ENCODE measurements around the gene MEAK7.
A peak's percentile ranks its signal among the peaks of the same experiment; 100 is the strongest.

Gene MEAK7, protein sequence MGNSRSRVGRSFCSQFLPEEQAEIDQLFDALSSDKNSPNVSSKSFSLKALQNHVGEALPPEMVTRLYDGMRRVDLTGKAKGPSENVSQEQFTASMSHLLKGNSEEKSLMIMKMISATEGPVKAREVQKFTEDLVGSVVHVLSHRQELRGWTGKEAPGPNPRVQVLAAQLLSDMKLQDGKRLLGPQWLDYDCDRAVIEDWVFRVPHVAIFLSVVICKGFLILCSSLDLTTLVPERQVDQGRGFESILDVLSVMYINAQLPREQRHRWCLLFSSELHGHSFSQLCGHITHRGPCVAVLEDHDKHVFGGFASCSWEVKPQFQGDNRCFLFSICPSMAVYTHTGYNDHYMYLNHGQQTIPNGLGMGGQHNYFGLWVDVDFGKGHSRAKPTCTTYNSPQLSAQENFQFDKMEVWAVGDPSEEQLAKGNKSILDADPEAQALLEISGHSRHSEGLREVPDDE

DNA sequence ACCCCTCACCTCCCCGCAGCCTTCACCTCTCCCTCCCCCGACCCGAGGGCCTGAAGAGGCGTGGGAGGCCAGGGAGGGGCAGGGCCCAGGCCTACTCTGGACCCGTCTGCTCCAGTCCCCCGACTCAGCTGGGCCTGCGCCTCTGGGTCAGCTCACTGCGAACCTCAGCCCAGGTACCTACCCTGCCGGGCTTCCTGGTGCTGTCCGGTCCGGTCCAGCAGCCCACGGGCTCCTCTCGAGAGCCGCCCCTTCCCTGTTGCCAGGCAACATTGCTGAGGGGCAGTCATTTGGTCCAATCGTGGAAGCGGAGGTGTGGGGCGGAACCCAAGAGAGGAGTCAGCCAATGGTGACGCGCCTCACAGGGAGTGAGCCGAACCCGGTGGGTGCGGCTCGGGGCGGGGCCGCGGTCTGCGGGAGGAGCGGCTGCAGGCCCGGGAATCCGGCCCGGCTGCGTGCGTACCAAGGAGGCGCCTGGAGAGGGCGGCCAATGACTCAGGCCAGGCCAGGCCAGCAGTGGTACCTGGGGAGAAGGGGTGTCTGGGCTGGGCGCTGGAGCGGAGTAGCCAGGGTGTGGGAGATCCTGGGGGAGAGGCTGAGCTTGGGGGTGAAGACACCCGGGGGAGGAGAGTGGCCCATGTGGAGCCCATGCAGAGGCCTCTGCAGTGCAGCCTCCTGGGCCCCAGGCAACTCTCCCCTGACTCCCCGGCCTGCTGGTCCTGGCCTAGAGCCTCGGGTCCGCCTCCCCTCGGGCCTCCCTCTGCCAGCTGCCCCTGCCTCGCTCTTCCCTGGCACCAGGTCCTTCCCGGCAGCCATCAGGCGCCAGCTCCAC lies at the start of gene MEAK7:
Gene MEAK7, minus strand, starts transcription at position 240 of the 829 bp plus-strand sequence. CDS start 6,573 bp downstream, outside the sequence.
- DNase-seq, result peak; percentile 97 to 98

DNA sequence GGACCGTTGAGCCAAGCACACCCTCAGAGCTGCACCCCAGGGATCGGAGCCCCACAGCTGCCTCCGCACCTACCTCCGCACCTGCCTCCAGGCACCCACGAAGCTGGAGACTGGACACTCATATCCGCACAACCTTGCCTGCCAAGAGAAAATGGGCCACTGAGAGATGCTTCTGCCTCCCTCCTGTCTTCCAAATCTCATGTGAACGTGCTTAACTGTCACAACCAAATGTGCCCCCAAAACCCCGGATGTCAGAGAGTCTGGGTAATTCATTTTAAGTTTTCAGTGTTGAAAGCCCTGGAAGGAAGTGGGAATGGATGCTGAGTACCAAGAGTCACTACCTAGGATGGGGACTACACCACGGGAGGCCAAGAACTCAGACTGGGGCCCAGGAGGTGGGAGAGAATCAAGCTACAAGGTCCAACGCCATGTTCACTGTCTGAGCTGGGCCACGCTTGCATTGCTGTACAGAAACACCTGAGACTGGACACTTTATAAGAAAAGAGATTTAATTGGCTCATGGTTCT lies 49.5 kb upstream of the MEAK7 start:
- DNase-seq, result no peak

DNA sequence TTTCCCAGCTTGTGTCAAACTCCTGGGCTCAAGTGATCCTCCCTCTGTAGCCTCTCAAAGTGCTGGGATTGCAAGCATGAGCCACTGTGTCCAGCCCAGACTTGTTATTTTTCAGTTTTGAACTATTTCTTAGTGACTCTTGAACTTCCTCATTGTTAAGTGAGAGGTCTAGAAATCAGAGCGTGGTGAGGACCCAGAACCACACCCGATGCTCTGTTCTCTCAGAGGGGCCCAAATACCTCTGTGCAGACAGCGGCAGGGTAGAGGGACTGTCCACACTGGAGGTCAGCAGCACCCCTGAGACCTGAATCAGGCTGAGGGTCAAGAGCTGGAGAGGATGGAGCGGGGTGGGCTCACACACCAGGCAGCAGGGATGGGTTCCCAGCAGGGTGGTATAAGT lies 47.7 kb upstream of the MEAK7 start:
- no peak for DNase-seq

DNA sequence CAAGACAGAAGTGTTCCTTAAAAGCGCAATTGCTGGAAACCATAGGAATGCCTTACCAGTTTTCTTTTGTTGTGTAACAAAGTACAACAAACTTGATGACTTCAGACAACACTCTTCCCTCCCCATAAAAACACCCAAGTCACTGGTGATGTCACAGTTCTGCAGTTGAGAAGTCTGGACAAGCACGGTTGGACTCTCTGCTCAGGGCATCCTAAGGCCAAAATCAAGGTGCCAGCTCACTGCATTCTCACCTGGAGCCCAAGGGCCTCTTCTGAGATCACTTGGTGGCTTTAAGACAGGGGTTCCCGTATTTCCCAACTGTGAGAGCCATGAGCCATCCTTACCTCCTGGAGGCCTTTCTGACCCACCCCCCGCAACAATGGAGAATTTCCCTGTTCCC lies 45.6 kb upstream of the MEAK7 start:
- no peak for DNase-seq

DNA sequence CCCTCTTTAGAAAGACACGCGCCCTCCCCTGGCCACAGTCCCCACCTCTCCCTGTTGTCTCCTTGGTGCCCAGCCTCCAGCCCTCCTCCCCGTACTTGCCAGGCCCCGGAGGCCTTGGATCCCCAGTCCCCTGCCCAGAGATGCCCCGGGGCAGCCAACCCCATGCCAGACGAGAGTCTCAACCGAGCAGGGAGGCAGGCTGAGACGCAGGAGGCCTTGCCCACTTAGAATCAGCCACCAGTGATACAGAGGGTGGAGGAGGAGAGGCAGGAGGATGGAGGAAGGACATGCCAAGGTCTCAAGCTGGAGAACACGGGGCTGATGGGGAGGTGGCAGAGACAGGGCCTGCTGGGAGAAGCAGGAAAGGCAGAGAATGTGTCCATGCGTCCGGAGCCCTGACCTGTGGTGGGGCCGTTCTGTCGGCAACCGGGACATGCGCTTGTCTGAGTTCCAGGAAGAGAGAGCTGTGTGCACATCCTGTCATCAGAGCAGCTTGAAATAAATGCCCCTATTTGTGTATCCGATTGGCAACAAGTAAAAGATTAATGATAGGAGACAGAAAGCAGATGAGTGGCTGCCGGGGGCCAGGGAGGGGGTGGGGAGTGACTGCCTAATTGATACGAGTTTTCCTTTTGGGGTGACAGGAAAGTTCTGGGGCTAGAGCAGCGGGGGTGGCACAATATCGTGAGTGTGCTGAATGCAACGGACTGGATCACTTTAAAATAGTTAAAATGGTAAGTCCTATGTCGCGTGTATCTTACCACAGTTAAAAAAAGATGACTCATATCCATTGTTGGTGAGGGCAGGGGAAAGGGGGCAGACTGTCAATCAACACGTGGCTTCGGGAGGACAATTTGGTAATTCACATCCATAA lies 44.7 kb upstream of the MEAK7 start:
- DNase-seq, result no peak

DNA sequence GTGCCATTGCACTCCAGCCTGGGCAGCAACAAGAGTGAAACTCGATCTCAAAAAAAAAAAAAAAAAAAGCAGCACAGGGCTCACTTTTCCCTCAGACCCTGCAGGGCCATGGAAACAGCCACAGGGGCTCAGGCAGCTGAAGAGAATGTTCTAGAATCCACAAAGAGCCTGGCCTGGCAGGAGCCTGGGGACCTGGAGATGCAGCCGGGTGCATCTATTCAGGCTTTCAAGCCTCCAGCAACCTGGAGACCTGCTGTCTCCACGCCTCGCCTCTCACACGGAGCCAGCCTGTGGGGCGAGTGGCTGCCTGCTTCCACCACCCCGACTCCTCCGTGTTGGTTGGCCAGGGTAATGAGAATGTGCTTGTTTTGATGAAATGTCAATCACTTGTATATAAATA lies 44.0 kb upstream of the MEAK7 start:
- DNase-seq, result no peak

DNA sequence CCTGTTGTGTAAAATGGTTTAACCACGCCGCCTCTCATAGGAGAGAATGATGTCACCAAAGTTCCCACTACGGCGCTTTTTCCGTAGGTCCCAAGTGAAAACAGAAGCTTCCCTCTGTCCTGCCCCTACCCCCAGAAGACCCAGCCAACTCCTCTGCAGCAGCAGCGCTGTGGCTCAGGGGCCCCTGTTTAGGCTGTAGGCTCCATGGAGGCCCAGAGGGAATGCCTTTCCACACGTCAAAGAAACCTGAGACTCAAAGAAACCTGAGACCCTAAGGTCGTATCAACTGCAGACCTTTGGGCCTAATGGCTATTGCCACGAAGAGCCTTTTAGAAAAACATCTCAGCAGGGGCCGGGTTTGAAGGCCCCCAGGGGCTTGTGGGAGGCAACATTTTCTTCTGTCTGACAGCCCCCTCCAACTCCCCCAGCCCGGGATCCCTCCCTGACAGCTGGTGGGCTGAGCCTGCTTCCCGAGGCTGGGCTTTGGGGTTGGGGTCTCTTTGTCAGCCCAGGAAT lies 43.1 kb upstream of the MEAK7 start:
- no peak for DNase-seq

DNA sequence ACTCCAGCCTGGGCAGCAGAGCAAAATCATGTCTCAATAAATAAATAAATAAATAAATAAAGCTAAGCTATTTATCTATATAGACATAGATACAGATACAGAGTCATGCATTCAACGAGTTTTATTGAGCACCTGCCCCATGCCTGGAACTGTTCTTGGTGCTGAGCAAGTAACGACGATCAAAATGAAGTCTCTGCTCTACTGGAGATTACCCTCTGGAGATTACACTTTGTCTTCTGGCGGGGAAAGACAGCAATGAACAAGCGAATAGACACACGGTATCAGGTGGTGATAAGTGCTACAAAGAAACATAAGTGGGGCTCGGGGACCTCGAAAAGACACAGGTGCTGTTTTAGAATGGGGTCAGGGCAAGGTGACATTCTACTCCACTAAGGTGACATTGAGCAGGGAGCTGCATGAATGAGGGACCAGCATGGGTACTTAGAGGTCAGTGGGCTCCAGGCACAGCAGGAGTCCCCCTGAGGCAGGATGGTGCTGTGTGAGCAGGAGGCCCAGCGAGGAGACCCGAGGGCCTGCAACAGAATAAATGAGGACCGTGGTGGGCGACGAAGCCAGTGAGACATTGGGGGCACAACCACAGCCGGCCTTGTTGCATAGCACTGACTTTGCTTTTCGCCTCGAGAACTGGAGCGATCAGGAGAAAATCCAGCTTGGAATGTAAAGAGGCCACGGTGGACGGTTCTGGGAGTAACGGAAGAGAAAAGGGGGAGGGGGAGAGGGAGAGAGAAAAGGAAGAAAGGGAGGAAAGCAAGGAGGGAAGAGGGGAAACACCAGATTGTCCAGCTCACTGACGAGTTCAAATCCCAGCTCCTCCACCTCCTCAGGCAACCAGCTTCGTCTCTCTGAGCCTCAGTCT lies 42.4 kb upstream of the MEAK7 start:
- no peak for DNase-seq

DNA sequence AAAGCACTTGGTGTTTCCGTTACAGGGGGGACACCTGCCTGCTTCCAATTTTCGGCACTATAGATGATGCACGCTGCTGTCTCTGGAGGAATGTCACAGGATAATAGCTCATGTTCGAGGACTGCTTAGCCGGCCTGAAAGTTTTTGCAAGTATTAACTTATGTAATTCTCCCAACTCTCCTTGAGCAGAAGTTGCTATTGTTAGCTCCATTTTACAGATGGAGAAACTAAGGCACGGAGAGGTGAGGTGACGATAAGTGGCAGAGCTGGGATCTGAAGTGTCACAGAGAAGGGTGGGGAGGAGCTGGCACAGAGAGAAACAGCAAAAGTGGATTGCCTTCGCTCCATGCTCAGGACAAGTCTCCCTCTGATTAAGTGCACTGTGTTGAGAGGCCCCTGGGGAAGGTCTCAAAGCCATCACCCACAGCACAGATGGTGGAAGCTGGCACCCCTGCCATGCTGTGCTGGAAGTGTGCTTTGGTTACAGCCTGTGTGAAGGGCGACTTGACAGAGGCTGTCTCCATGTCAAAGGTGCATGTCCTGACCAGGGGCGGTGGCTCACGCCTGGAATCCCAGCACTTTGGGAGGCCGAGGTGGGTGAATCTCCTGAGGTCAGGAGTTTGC lies 40.8 kb upstream of the MEAK7 start:
- no peak for DNase-seq

DNA sequence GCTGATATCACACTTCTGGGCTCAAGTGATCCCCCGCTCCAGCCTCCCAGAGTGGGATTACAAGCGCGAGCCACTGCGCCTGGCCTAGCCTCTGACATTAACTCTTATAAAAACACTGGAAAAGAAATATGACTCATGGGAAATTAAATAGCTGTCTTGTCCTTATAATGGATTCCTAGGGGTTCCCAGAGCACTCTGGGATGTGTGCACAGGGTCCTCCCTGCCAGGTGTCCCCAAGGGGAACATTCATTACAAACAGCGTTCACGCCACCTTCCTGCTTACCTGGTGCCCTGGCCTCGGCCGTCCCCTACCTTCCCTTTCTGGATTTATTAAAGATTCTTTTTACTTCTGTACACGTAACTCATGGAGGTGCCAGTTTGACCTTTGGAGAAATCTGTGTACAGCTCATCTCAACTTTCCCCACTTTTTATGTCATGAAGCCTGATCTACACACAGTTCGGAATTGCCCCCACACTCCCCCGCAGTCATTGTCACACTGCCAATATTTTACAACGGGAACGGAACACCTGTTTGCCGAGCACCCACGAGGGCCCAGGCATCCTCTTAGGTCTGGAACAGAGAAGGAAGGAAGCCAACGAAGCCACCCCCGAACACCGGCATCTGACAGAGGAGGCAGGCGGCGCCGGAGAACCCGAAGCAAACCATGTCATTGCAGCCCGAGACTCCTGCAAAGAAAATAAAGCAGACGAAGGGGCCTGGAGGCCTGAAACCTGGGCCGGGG lies 39.7 kb upstream of the MEAK7 start:
- peak; percentile 45 to 49 for DNase-seq

DNA sequence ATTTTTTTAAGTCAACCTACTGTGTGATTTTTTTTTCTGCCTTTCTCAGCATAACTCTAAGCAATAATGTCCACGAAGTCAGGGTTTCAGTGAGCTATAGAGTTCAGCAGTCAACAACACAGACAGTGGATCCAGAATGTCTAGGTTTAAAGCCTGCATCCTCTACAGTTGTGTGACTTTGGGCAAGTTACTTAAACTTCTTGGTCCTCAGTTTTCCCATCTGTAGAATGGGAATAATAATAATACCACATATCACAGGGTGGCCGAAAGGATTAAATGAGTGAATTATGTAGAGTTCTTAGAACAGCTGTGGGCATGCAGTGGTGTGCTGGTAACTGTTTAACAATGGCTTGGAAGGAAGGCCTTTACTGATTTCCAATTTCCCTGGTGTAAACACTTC lies 38.8 kb upstream of the MEAK7 start:
- DNase-seq, result no peak

DNA sequence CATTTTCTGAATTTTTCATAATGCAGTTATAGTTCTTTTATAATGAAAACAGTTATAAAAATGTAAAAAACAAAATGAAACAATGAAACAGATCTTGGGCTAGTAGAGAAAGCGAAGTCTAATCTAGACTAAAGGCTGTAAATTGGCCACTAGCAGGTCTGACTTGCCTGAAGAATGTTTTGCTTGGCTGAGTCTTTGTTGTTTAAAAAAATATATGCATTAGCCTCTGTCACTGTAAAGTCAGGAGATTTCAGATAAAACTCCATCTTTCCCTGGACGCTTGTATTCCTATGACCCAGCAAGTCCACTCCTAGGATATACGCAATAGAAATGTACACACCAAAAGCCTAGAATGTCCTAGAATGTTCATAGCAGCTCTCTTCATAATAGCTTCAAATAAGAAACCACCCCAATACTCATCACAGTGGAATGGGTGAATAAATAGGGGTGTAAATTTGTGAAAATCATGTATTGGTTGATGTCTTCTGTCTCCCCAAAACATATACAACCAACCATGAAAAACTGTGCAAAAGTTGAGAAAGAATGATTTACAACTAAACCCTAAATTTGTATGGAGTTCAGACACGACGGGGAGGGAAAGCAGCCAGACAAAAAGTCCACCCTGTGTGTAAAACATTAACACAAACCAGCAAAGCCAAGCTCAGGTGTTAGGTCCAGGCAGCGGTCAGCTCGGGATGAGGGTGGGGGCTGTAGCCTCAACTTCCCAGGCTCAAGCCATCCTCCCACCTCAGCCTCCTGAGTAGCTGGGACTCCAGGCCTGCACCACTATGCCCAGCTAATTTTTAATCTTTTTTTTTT lies 37.7 kb upstream of the MEAK7 start:
- DNase-seq, result no peak

DNA sequence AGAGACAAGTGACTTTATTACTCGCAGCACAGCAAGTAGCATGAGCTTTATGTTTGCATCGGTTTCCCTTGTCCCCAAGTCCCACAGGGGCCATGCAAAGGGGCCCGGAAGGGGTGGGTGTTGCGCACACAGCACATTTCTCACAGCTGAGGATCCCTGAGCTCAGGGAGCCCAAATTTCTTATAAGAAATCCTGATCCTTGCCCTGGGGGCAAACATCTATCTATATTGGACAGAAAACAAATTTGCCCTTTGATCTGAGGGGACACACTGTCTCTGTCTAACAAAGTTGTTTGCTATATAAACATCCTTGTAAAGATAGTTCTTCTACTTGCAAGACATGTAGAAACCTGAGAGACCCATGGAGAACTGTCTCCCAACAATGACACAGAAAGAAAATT lies 35.7 kb upstream of the MEAK7 start:
- no peak for DNase-seq

DNA sequence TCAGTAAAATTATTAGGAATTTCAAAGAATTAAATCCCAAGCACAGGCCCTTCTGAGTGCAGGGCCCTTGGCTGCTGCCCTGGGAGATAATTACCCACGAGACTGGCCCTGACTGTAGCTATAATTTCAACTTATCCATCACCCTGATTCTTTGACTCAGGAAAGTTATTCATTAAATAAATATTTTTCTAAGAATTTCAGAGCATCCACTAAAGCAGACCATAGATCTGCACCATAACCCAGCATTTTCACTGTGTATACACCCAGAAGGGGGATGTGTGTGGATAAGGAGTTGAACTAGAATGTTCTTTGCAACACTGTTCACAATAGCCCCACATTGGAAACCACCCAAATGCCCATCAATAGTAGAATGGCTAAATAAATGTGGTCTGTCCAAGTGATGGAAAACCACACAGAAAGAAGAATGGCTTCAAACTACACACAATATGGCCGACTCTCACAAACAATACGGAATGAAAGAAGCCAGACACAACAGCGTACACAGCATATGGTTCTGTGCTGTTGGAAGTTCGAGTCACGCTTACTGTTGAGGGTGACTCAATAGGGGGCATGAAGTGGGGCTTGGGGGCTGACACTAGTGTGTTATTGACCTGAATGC lies 33.9 kb upstream of the MEAK7 start:
- no peak for DNase-seq

DNA sequence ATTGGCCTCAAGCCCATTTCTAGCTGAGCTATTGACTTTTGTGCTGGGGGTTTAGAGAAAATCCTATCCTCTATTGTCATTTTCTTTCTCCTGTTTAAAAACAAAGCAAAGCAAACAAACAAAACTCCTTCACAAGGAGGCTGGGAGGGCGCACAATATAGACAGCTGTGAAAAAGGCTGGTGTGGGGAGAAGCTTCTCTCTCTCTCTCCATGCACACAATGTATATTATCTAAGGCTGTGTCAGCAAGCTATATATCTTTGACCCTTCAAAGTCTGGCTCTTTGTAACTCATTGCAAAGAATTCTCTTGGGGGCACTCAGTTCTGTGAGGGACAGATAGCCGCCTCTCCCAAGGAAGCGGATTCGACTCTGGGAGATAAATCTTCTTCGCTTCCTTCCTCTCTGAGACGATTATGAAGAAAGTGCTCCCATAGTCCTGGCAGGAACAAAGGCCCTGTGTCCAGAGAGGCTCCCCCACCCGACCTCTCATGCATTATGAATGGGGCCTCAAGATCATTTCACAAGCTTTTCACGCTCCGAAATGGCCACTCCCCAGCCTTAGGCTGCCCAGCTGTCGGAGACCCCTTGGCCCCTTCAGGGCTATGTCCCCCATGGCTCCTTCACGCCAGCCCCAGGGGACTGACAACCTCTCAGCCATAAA lies 33.2 kb upstream of the MEAK7 start:
- no peak for DNase-seq

DNA sequence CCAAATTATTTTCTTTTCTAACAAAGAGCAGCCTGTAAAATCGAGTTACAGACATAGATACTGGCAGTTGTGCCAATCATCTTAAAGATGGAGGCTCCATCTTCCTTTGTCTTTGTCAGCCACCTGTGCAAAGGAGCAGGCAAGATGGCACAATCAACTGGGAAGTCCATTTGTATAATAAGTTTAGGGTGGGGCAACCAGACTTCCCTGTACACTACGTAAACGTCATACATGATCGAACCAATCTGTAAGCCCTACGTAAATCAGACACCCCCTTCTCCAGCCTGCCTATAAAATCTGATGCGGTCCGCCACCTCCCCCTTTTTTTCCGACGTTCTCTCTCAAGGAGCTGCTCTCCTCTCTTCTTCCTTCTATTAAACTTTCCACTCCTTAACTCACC lies 31.4 kb upstream of the MEAK7 start:
- no peak for DNase-seq

DNA sequence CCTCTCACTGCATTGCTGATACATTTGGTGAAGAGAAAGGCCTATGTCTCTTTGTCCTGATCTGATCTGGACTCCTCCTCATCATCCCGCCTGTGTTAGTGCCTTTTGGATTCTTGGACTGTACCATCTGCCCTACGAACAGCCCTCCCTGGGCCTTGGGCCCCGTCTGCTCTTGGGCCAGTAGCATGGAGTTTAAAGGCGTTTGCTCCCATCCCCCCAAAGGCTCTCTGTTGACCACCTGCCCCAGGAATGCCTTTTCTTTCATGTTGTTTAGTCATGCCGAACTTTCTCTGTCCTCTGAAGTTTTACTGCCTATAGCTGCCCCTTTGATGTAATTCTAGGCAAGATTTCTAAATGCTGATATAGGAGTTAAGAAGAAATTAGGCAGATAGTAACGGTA lies 30.9 kb upstream of the MEAK7 start:
- DNase-seq, result no peak

DNA sequence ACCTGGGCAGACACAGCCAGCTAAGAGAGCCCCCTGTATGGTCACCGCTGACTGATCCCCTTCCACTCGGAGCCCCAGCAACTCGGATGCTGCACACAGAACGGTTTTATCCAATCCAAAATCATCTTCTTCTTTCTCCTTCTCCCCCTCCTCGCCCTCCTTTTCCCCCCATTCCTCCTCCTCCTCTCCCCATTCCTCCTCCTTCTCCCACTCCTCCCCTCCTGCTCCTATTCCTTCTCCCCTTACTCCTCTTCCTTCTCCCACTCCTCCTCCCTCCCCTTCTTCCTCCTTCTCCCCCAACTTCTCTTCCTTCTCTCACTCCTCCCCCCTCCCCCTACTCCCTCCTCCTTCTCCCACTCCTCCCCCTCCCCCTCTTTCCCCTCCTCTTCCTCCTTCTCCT lies 30.4 kb upstream of the MEAK7 start:
- no peak for DNase-seq

Measured in SHP77 (cell line).